HG03342 (cell line): Measurements from ENCODE around the gene FBXO45.
"Not testable (repeated sequence)": the region's sequence is repeated elsewhere in the genome, so short reads cannot be mapped to it uniquely, and the experiment has no call there.

Experiments used
- ATAC-seq: cut with Tn5 transposase; IDR thresholded peaks from one replicate; pipeline ENCODE4 v1.9.1; 2021; ENCODE audit warnings: mild to moderate bottlenecking, moderate library complexity; ENCODE audit not compliant: unreplicated experiment

FBXO45 gene, protein sequence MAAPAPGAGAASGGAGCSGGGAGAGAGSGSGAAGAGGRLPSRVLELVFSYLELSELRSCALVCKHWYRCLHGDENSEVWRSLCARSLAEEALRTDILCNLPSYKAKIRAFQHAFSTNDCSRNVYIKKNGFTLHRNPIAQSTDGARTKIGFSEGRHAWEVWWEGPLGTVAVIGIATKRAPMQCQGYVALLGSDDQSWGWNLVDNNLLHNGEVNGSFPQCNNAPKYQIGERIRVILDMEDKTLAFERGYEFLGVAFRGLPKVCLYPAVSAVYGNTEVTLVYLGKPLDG

DNA sequence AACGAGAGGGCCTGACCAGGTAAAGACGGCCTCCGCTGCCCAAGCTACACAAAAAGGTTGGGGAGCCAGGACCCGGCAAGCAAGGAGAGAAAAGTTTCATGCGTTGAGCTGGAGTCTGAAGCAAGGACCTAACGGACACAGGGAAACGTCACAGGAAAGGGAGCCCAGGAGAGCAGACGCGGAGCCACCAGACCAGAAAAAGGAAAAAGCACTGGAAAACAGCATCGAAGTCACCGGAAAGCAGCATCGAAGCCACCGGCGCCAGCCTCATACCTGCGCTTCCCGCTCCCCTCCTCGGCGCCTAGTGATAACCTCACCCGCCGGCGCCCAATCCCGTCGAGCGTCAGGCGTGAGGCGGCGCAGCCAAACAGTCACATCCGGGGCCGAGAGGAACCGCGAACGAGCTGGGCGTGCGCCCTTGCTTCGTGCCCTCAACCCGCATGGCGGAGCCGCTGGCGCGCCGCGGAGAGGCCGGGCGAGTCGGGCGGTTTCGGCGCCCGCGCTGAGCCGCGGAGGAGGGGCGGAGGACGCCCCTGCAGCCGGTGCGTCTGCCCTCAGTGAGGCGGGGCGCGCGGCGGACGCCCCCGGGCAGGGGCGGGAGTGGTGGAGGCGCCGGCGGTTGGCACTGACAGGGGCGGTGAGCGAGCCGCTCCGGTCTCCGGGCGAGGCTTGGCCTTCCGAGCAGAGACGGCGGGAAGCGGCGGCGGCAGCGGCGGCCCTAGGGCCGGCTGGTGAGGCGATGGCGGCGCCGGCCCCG is at the start of gene FBXO45, which contains the start of gene WDR53:
TSS of gene FBXO45 (plus strand) at position 415 of the 757 bp plus-strand sequence. CDS start at position 740, 325 bp downstream.
TSS of gene WDR53 (minus strand) at position 309 of the 757 bp plus-strand sequence. CDS start 7,079 bp downstream, outside the sequence.
- ATAC-seq = peak; percentile 92

DNA sequence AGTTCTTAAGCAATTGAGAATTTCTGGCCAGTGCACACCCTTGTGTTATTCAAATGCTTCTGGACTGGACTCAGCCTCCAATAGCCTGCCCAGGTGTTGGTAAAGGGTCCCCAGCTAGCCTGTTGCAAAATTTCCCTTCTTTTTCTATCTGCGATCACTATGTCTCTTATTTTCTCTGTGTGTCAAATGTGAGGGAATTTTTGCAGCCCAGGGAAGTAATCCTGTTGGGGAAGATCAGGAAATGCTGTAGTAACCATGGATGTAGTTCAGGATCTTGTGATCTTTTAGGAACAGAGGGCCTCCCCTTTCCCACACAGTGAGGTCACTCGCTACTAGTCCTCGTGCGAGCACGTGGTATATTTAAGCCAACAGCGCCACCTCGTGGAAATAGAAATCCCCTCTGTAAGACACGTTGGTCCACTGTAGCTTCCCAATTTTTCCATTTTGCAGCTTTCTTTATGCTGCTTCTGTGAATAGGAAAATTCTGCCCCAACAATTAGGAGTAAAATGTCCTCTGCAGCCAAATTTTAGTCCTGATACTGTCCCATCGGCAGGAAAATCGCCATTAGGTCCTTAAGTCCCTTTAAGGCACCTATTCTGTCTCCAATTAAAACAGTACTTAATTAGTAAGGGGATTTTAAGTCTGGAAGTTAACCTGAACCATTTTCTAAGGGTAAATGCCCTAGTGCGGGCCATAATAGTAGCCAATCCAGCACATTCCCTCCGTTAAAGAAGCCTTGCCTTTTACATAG is 49.3 kb upstream of the FBXO45 start:
- ATAC-seq = no peak

DNA sequence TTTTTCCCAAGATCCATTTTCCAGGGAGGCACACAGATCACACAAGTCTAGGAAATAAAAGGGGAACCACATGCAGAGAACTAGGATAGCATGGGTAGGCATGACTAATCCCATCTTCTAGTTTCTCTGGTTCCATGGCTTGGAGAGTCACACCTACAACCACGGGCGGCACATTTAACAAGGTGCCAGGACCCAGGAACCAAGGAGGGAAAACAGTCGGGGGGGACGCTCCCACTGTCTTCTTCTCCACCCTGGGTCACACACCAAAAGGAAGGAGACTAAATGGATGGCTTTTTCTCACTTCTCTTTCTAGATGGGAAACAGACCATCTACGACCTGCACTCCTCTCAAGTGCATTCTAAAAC is 48.8 kb upstream of the FBXO45 start:
- ATAC-seq = no peak

DNA sequence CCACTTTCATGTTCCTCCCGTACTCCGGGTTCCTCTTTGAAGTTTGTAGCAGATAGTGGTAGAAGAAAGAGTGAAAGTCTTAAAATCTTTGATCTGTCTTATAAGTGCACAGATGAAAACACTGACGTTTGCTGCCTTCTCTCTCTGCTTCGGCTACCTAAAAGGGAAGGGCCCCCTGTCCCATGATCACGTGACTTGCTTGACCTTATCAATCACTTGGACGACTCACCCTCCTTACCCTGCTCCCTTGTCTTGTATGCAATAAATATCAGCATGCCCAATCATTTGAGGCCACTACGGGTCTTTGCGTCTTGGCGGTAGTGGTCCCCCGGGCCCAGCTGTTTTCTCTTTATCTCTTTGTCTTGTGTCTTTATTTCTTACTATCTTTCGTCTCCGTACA is 47.2 kb upstream of the FBXO45 start:
- ATAC-seq = not testable (repeated sequence)

DNA sequence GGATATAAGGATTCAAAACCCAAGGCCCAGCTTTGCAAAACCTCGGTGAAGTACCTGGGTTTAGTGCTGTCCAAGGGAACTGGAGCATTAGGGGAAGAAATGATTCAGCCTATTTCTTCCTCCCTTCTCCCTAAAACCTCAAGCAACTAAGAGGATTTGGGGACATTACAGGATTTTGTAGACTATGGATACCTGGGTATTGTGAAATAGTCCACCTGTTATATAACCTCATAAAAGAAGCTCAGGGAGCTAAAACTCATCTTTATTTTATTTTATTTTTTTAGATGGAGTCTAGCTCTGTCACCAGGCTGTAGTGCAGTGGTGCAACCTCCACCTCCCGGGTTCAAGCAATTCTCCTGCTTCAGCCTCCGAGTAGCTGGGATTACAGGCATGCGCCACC is 44.6 kb upstream of the FBXO45 start:
- no peak for ATAC-seq

DNA sequence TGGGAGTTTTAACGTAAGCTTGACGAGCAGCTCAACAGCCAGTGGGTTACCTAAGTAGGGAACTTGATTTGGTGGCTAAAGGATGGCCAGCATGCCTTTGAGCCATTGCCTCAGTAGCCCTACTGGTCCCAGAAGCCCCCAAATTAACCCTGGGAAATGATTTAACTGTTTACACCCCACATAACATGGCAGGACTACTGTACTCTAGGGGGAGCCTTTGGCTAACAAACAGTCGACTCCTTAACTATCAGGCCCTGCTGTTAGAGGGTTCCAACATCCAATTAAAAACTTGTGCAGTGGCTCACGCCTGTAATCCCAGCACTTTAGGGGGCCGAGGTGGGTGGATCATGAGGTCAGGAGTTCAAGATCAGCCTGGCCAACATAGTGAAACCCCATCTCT is 43.9 kb upstream of the FBXO45 start:
- no peak for ATAC-seq

DNA sequence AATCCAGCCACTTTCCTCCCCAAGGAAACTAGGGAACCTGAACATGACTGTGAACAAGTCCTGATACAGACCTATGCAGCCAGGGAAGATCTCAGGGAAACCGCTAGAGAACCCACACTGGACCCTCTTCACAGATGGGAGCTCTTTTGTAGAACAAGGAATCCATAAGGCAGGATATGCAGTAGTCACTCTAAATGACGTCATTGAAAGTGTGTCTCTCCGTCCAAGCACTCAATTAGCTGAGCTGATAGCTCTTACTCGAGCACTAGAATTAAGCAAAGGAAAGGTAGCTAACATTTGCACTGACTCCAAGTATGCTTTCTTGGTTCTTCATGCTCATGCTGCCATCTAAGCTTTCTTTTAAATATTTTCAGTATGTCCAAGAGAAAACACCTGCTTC is 43.3 kb upstream of the FBXO45 start:
- ATAC-seq = no peak

DNA sequence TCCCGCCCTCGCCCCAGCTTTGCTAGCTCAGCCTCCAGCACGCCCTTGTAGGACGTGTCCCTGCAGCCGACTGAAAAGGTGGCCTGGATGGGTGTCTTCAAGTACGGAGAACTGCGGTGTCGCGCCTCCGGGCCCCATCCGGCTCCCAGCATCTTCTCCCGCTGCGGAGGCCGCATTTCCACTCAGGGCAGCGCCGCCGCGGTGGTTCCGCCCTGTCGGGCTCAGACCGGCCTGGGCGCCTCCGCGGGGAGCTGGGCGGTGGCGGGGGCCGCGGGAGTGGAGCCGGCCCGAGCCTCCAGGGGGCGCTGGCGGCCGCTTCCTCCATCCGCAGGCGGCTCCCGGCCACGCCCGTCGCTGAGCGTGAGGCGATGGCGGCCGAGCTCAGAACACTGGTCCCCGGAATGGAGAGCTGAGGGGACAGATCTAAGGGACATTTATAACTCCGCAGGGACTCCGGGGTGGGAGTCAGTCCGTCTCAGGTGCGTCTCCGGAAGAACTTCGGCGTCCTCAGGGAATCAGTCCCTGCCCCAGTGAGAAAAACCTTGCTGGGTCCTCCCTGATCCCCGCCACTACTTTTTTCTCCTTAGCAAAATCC is 39.7 kb upstream of the FBXO45 start:
- peak; percentile 72 for ATAC-seq

DNA sequence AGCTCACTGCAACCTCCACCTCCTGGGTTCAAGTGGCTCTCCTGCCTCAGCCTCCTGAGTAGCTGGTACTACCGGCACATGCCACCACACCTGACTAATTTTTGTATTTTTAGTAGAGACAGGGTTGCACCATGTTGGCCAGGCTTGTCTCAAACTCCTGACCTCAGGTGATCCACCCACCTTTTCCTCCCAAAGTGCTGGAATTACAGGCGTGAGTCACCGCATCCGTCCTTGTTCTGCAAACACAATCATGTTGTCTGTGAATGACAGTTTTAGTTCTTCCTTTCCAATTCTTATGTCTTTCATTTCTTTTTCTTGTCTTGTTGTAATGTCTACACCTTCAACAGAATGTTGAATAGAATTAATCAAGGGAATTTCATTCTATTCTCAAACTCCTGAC is 37.0 kb upstream of the FBXO45 start:
- ATAC-seq = no peak

DNA sequence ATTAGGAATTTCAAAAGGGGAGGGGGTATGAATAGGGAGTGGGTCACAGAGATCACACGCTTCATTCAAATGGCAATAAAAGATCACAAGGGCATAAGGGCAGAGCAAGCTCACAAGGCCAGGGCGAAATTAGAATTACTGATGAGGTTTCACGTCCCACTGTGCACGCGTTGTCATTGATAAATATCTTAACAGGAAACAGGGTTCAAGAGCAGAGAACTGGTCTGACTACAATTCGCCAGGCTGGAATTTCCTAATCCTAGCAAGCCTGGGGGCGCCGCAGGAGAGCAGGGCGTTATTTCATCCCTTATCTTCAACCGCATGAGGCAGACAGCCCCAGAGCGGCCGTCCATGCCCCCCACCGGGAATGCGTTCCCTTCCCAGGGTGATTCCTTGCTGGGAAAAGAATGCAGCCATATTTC is 35.2 kb upstream of the FBXO45 start:
- no peak for ATAC-seq

DNA sequence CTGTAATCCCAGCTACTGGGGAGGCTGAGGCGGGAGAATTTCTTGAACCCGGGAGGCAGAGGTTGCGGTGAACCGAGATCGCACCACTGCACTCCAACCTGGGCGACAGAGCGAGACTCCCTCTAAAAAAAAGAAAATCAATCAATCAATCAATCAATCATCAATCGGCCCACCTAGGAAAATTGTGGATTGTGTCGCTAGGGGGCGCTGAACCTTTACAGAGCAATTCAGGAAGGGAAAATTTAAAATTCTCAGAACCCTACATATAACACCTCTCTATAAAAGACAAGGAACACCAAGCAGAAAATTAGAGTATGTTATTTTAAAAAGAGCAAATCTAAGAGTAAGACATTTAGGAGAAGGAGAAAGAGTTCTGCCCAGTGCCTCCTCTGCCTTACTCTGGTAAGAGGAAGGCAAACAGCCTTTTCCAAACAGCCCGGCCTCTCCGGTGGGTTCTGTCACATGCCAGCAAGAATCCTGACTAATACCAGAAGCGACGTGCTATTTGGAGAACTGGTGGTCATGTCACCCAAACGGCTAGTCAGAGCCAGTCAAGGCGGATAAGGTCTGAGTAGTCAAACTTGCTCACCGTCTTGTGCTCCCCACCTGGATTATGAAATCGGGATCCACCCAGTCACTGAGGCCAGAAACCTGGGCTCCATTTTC is 31.0 kb upstream of the FBXO45 start:
- no peak for ATAC-seq

DNA sequence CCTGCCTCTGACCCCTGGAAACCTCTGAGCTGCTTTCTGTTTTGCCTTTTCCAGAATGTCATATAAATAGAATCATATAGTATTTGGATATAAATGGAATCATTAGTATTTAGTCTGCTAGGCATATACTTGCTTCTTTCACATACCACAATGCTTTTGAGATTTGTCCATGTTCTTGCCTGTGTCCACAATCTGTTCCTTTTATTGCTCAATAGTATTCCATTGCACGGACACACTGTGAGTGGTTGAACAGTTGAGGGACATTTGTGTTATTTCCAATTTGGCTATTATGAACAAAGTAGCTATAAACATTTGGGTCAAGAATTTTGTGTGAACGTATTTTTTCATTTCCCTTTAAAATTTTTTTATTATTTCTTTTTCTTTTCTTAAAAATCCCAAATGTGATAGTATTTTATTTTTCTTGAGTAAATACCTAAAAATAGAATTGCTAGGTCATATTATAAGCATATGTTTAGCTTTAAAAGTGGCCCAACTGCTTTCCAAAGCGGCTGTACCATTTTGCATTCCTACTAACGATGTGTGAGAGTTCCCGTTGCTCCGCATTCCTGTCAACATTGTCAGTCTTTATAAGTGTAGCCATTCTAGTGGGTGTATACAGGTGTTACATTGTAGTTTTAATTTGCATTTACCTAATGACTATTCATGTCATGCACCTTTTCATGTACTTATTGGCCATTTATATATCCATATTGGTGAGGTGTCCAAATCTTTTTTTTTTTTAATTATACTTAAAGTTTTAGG is 26.6 kb upstream of the FBXO45 start:
- no peak for ATAC-seq

DNA sequence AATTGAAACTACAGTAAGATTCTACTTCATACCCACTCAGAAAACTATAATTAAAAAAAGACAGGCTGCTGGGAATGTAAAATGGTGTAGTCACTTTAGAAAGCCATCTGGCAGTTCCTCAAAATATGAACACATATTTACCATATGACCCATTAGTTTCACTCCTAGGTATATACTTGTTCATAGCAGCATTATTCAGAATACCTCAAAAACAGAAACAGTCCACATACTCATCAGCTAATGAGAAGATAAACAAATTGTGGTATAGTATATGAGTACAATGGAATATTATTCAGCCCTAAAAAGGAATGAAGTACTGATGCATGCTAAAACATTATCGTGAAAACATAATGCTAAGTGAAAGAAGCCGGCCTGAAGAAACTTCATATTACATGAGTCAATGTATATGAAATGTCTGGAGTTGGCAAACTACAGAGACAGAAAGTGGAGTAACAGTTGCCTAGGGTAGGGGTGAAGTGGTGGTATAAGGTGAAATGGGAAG is 23.9 kb upstream of the FBXO45 start:
- no peak for ATAC-seq

DNA sequence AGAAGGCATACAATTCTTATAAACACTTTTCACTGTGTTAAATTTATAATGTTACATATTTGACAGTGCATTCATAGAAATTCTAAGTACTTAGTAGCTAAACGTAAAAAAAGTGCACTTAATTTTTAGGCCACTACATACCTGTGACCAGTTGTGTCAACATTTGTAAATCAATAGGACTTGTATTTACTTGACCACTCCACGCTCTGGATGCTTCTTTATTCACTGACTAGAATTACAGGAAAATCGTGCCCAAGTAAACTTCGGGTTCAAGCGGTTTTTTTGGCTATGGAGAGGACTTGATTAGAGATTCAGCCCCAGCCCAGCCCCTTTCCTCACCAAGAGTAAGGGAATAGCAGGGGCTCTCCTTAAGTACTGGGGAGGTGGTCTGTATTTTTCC is 21.9 kb upstream of the FBXO45 start:
- no peak for ATAC-seq

DNA sequence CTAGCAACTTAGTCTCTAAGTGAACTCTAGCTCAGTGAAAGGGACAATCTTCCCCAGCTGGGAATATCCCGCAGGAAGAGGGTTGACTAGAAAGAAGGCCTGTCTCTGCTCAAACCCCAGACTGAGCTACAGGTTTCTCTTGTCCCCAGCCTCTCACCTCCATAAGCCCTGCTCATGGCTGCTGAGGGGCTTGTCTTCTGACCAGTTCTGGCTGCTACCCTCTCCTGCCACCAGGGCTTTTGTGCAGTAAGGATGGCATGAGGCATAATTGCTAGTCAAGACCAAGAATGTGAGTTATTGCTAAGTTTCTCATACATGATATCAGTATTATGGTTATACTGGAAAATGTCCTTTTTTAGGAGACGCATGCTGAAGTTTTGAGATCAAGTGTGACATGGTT is 21.4 kb upstream of the FBXO45 start:
- ATAC-seq = no peak

DNA sequence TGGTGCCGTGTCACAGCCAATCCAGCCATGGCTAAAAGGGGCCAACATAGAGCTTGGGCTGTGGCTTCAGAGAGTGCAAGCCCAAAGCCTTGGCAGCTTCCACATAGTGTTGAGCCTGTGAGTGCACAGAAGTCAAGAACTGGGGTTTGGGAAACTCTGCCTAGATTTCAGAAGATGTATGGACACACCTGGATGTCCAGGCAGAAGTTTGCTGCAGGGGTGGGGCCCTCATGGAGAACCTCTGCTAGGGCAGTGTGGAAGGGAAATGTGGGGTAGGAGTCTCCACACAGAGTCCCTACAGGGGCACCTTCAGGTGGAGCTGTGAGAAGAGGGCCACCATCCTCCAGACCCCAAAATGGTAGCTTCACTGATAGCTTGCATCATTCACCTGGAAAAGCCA is 19.1 kb upstream of the FBXO45 start:
- not testable (repeated sequence) for ATAC-seq

DNA sequence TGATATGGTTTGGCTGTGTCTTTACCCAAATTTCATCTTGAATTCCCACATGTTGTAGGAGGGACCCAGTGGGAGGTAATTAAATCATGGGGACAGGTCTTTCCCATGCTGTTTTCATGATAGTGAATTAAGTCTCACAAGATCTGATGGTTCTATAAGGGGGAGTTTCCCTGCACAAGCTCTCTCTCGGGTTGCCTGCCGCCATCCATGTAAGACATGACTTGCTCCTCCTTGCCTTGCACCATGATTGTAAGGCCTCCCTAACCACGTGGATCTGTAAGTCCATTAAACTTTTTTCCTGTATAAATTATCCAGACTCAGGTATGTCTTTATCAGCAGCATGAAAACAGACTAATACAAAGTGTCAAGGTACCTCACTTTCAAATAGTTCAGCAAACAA is 18.3 kb upstream of the FBXO45 start:
- not testable (repeated sequence) for ATAC-seq

DNA sequence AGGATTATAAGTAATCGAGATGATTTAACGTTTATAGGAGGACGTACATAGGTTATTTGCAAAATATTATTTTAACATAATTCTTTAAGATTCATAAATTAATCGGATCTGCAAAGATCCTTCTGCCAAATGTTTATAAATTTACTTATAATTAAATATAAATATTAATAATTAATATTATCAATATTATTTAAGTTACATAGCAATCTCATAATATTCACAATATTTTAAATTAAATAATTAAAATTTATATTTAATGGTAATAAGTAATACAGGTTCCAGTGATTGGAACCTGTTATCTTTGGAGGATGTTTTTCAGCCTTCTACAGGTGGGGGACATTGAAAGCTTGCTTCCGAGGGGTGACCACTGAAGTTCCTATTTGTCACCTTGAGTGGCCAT is 16.2 kb upstream of the FBXO45 start:
- no peak for ATAC-seq

DNA sequence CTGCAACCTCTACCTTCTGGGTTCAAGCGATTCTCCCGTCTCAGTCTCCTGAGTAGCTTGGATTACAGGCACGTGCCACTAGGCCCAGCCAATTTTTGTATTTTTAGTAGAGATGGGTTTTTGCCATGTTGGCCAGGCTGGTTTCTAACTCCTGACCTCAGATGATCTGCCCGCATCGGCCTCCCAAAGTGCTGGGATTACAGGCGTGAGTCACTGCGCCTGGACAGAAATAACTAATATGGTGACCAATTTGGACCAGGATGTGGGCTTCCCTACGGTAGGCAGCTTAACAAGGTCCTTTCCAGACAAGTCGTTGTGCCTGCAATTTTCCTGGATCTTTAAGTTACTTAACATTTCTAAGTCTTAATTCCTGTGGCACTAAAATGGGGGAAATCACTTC is 14.9 kb upstream of the FBXO45 start:
- ATAC-seq = no peak

DNA sequence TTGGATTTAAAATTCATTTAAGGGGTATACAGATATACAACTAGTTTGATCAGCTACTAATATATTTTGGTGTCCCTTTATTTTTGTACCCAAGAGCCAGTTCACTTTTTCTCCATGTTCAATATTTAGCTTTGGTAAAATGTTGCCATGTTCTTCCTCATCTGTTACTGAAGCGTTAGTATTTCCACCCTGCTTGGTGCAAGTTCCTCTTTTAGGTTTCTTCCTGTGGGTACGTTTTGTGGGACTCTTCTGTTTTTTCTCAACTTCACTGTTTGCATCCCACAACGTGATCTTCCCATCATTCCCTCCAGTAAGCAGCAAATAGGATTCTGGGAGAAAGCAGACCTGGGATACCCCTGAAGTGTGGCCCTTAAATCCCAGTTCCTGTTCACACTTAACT is 14.3 kb upstream of the FBXO45 start:
- ATAC-seq = no peak
